ENCODE measurements around the gene COL16A1.
"Not testable (repeated sequence)": the region's sequence is repeated elsewhere in the genome, so short reads cannot be mapped to it uniquely, and the experiment has no call there.

The COL16A1 gene

DNA sequence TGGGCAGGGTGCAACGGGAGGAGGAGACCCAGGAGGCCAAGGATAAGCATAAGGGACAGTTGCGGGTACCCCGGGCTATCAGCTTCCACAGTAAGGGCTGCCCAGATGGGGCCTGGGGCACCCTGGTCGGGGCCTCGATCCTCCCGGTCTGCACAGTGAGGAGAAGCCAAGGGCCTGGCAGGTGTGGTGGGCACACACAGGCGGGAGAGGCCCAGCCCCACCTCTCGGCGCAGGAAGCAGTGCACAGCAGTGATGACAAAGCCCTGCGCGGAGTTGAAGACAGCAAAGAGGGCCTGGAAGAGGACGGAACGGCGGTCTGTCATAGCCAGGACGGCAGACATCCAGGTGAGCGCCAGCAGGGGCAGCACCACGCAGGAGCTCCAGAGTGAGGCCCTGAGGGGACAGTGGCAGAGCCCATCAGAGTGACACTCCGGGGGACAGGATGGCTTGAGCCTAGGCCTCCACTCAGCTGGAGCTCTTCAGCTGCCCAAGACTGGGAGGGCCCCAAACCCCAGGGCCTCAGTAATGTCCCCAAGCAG is 29.0 kb upstream of the COL16A1 start:
- DNase-seq: no peak

DNA sequence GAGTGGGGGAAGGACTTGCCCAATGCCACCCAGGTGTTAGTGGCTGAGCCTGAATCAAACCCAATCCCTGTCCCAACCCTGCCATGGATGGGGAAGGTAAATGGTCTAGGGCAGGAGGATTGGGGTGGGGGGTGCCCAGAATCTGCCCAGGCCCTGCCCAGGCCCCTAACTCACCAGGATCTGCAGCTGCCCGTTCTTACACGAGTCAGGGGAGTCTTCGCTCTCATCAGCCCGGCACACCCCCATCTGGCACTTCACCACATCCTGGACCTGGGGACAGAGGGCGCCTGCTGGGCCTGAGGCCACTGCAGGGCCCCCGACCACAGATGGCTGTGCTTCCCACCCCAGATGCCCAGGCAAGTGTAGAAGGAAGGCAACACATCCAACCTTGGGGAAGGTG is 28.5 kb upstream of the COL16A1 start:
- no peak for DNase-seq

GRCh38 chr1:31731049-31731565 is 27.3 kb upstream of the COL16A1 start:
- DNase-seq: no peak

GRCh38 chr1:31730336-31731048 is 26.7 kb upstream of the COL16A1 start:
- no peak for DNase-seq

DNA sequence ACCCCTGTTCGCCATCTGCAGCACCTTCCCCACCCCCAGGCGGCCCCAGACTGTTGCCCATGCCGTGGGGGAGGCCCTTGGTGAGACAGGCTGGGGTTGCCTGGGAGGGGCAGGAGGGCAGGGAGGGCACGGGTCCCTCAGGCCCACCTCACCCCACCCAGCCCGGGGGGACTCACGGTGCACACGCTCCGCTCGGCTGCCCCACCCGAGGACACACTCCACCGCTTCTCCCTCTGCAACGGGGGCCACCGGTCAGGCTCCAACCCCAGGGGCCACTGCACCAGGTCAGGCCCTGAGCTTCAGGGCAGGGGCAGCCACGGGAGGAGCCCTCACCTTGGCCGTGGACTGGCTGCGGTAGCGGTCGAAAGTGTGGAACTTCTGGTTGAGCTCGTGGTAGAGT is 24.0 kb upstream of the COL16A1 start:
- DNase-seq: no peak

- no peak for DNase-seq
Observed at GRCh38 chr1:31727195-31727594, 23.4 kb upstream of the COL16A1 start.

DNA sequence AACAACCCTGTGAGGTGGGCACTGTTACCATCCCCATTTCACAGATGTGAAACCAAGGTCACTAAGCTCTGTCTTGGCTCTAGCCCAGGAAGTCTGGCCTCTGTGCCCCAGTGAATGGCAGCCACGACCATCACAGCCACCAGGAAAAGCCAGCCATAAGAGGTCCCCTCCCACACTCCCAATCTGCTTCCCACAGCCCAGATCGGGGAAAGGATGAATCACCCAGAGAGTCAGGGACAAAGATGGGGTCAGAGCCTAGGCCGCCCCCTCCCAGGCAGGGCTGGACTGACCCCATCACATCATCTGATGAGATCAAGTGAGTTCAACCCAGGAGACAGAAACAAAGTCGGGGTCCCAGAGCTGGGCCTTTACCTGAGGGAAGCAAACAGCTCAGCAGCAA is 22.9 kb upstream of the COL16A1 start:
- no peak for DNase-seq

GRCh38 chr1:31725777-31726535 is 22.1 kb upstream of the COL16A1 start:
- no peak for DNase-seq

DNA sequence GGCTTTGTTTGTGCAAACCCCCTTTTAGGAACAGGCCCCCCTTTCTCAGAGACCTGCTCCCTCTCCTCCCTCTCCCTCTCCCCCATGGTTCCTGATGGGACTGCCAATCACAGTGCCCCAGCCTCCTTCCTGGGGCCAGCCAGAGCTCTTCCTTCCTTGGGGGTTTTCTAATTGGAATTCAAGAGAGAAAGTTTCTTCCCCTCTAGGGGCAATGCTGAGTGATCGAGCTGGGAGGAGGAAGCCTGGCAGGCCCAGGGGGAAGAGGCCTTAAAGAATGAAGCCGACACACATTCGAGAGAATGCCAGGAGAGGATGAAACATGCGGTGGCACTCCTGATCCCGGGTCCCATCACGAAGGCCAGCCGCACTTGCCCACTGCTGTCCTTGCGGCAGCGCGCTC is 21.3 kb upstream of the COL16A1 start:
- no peak for DNase-seq

DNA sequence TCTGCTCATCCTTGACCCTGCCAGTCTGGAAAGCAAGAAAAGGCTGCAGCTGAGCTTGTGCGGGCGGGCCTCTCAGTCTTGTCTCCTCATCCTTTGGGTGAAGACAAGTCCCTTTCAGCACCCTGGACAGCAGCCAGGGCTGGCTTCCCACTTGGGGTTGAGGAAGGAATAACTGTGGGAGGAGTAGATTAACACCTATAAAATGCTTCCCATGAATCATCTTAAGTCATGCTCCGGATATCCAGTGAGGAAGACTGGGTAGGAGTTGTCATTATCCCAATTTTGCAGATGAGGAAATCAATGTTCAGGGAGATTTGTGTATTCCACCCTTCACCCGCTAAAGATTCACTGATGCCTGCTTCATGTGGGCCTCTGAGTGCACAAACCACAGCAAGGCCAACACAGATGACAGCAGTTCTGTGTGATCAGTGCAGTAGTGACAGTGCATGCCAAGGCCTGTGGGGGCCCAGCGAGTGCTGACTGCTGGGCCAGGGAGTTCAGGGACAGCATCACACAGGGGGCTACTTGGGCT is 20.1 kb upstream of the COL16A1 start:
- peak; percentile 63 for DNase-seq

- no peak for DNase-seq
Observed at GRCh38 chr1:31718327-31718897, 14.6 kb upstream of the COL16A1 start.

- no peak for DNase-seq
Observed at GRCh38 chr1:31717341-31717740, 13.5 kb upstream of the COL16A1 start.

DNA sequence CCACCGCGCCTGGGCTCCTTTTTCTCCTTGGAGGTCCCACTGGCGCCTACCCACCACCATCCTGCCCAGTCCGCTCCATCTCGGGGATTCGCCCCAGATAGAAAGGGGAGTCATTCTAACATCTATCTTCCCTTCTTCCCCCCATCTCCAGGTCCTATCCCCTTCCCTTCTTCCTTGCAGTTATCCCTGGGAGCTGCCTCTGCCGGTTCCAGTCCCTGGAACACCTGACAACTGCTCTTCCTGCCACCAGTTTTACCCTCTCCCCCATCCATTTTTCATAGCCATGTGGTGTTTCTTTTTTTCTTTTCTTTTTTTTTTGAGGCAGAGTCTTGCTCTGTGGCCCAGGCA is 12.0 kb upstream of the COL16A1 start:
- DNase-seq: no peak

- peak; percentile 72 for DNase-seq
Observed at GRCh38 chr1:31715087-31715872, 11.5 kb upstream of the COL16A1 start.

GRCh38 chr1:31714442-31715086 is 10.7 kb upstream of the COL16A1 start:
- DNase-seq: peak; percentile 43

DNA sequence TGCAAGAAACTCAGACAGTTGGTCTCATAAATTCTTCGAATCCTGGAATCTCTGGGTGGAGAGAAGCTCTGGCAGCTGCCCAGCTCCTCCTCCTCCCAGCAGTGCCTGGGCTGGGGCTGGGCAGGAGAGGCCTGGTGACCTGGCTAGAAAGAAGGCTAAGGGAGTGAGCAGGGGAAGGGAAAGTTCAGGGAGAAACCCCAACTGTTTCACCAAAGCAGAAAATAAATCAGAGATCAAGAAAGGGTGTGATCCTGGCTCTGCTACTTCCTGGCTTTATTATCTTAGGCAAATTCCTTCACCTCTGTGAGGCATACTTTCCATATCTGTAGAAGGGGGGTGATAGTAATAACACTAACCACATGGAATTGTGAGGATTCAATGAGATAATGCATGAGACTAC is 8.8 kb upstream of the COL16A1 start:
- no peak for DNase-seq

- no peak for DNase-seq
Observed at GRCh38 chr1:31712068-31712467, 8.3 kb upstream of the COL16A1 start.

GRCh38 chr1:31708324-31708723 is 4.5 kb upstream of the COL16A1 start:
- DNase-seq: no peak

DNA sequence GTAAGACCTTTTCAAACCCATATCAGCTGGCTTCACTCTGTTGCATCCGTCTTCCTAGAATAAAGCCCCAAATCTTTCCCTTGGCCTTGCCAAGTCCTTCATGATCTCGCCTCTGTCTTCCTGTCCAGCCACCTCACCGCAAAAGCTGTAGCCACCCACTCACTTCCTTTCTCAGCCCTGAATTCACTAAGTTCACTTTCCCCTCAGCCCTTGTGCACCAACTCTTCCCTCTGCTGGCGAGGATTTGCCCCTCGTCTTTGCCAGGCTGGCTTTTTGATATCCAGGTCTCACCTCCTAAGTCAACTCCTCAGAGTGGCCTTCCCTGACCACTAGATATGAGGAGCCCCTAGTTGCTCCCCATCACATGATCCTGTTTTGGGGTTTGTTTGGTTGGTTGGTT is 3.9 kb upstream of the COL16A1 start:
- no peak for DNase-seq

GRCh38 chr1:31707059-31707600 is 3.3 kb upstream of the COL16A1 start:
- not testable (repeated sequence) for DNase-seq

GRCh38 chr1:31706384-31707058 is 2.7 kb upstream of the COL16A1 start:
- DNase-seq: no peak

Measured in stimulated activated CD4-positive, alpha-beta T cell treated with anti-CD3 and anti-CD28 coated beads, Interleukin-15, amount 100 ng/mL, for 24 hours (primary cell).